Keratinocyte (primary cell): ENCODE results near the gene RGMA.

ENCODE experiments used
- CTCF ChIP-seq, 3 experiments: IDR thresholded peaks in 1 of 3; conservative IDR thresholded peaks in 1 of 3; optimal IDR thresholded peaks in 1 of 3; 2 replicates in 2 of 3; 3 replicates in 1 of 3; pipeline versions ENCODE3 to v1.5.1; 2011; ENCODE audit warnings: low read length in 3 of 3, mild to moderate bottlenecking in 3 of 3, moderate library complexity in 2 of 3, control low read depth in 1 of 3, inconsistent platforms in 1 of 3; ENCODE audit not compliant: insufficient read depth in 2 of 3; ENCODE audit errors: extremely low read depth in 1 of 3
- EZH2 ChIP-seq: IDR thresholded peaks from one replicate; pipeline ENCODE4 v1.6.1; 2012; ENCODE audit warnings: inconsistent platforms, mild to moderate bottlenecking, low read length, moderate library complexity

DNA sequence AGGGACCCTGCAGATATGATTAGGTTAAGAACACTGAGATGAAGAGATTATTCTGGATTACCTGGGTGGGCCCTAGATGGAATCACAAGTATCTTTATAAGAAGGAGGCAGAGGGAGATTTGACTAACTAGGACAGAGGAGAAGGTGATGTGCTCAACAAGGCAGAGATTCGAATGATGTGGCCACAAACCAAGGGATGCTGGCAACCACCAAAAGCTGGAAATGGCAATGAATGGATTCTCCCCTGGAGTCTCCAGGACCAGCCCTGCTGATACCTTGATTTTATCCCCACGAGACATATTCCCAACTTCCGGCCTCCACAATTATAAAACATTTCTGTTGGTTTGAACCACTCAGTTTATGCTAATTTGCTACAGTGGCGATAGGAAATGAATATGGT, 42.9 kb downstream of the RGMA start:
- TF ChIP-seq CTCF (optimal IDR thresholded peaks at IDR 0.05 in 1 of 3, IDR thresholded peaks at IDR 0.05 in 1 of 3, conservative IDR thresholded peaks at IDR 0.05 in 1 of 3; ENCODE audit: extremely low read depth in 1 of 3, insufficient read depth in 2 of 3, low read length in 3 of 3) (no peak), EZH2 (no peak)
